ENCODE measurements around the gene MYH11.

Gene MYH11

DNA sequence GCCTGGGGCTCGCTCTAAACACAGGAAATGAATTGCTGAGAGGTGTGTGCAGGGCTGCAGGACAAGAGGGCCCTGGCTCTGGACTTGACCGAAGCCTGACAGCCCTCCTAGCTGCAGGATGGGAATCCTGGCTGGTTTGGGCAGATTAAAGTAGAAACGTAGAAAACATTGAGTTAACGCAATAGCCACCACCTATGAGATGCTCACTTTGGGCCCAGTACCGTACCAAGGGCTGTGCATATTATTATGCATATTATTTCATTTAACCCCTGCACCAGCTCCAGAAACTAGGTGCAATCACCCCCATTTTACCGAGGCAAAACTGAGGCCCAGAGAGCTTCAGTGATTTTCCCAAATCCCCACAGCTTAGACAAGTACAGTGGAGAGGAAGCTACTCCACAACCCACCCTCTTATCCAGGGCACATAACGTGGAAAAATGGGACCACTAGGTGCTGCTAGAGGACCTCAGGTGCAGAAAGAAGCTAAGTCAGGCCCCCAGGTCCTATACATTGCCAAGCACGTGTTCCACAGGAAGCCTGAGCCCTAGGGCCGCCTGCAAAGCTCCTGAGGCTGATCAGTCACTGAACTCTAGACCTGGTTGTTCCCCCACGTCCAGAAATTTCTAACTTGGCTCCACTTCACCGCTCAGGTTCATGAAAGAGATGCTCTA is 79.2 kb downstream of the MYH11 start:
- DNase-seq (ENCODE audit: low read depth in 2 of 2): no peak

DNA sequence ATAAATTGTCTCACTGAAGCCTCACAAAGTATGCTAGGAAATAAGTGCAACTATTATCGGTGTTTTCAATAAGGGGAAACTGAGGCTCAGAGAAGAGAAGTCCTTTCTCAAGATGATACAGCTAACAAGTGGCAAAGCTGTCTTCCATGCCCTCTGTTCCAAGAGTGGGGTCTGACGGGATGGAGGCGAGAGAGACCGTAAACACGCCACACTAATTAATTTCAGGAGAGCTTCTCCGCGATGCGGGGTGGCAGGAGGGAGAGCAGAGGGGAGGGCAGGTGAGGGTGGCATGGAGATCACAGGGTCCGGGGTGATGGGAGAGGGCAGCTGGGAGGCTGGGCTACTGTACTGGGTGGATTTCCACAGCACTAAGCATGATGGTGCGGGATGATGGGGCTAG is 80.3 kb downstream of the MYH11 start:
- DNase-seq (ENCODE audit: low read depth in 2 of 2): no peak

DNA sequence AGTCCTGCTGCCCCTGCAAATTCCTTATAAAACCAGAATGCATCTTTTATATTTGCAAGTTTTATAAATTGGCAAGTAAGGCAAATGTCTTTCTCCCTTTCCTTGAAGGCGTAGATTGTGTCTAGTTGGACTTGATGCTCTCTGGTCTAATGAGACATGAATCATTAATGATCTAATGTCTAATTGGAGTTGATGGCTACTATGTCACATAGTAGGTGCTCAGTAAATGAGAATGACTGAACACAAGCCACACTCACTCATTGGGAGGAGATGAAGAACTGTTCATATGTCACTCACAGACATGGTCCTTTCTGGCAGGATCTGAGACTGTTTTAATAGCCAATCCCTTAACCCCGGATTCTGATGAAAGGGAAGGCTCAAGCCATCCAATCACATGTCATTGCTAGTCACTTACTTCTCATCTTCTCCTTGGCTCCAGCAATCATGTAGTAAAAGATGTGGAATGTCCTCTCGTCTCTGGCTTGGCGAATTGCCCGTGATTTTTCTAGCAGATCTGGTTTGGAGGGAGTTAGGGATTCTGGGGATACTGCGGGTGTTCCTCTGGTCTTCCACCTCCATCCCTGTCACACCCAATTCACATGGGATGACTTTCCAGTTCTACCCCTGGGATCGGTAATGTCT is 81.0 kb downstream of the MYH11 start:
- DNase-seq (ENCODE audit: low read depth in 2 of 2): no peak

DNA sequence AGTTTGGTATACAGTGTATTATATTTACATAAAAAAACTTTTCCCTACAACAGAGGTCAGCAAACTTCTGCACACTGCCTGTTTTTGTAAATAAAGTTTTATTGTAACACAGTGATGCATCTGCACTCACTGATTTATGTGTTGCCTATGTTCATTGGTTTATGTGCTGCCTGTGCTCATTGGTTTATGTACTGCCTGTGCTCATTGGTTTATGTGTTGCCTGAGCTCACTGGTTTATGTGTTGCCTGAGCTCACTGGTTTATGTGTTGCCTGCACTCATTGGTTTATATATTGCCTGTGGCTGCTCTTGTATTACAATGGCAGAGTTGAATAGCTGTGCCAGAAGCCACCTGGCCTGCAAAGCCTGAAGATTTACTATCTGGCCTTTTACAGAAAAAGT is 81.6 kb downstream of the MYH11 start:
- no peak for DNase-seq (ENCODE audit: low read depth in 2 of 2)

DNA sequence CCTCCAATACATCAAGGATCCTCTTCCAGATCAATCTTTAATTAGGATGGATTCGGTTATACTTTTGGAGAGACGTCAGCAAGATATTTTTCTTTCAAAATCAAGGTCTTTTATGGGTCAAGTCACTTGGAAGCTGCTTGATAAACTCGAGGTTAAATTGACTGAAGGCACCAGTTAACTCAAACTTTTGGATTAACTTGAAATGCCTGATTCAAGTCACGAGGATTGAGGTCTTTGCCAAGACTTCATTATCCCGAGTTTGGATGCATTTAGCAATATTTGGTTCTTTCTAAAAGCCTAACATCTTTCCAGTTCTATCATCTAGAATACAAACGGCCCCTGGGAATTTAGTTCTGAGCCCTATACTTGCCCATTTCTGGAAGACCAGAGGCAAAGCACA is 82.9 kb downstream of the MYH11 start:
- DNase-seq (ENCODE audit: low read depth in 2 of 2): no peak

DNA sequence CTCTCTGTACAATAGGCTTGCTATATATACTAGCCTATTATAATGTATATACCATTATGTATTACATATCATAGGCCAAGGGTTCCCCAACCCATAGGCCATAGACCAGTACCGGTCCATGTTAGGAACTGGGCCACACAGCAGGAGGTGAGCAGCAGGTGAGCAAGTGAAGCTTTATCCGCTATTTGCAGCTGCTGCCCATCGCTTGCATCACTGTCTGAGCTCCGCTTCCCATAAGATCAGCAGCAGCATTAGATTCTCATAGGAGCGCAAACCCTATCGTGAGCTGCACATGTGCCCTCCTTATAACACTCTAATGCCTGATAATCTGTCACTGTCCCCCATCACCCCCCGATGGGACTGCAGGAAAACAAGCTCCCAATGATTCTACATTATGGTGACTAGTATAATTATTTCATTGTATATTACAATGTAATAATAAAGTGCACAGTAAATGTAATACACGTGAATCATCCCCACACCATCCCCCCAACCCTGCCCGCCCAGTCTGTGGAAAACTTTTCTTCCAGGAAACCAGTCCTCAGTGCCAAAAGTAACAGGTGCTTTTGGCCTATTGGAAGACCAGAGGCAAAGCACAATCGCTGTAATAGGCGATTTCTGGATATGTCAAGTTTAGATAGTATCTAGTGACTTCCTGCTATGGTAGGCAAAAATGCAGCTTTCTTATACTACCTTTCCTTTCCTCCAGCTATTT is 84.1 kb downstream of the MYH11 start:
- no peak for DNase-seq (ENCODE audit: low read depth in 2 of 2)

DNA sequence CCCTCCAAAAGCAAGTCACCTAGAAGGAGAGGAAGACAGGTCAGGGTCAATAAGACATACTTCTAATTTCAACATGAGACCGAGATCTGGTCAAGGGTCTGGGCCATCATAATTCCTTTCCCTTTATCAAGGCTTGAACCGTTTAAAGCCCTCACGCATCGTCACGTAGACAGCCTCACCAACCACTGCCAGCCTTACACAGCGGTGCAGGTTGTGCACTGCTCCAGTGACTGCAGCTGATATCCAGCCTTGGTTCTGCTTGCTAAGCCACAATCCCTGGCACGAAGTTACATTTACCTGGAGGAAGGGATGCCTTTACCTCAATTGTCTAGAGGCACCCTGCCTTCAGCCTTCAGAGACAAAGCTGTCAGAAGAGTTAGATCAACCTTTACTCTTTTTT is 85.1 kb downstream of the MYH11 start:
- DNase-seq (ENCODE audit: low read depth in 2 of 2): no peak

DNA sequence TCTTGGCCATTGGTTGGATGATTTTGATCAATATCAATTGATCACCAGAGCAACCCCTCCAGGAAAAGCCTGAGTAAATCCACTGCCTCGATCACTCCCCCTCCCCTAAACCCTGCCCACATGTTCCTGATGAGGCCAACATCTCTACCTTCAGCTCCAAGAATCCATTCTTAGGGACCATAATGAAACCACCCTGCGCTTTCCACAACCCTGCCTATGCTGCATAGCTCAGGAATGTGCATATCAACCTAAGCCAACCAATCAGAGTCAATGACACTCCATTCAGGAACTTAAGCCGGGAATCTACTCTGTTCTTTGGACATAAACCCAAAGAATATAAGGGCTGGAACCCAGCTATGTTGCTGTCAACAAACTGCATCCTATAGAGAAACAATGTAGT is 86.3 kb downstream of the MYH11 start:
- peak in 1 of 2 experiments; percentile 2 for DNase-seq (ENCODE audit: low read depth in 2 of 2)

DNA sequence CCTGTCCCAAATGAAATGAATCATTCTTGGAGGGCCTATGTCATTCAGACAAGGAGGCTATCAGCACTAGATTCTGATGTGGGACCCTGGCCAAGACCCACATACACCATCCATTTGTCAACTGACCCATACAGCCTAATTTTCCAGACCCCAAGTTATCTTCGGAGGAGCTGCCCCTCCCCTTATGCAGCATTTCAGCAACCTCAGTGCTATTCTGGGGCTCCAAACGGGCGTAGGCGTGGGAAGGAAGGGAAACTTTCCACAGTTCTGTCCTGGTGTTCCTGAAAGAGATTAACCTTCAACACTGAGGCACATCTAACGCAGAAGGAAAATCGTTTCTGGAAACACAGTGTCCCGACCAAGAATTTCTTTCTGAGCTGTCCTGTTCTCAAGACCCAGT is 86.7 kb downstream of the MYH11 start:
- no peak for DNase-seq (ENCODE audit: low read depth in 2 of 2)

DNA sequence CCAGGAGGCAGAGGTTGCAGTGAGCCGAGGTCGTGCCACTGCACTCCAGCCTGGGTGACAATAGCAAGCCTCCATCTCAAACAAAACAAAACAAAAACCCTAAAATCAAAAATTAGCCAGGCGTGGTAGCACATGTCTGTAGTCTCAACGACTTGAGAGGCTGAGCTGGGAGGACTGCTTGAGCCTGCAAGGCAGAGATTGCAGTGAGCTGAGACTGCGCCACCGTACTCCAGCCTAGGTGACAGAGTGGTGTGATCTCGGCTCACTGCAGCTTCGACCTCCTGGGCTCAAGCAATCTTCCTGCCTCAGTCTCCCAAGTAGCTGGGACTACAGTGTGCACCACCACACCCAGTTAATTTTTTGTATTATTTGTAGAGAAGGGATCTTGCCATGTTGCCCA is 87.6 kb downstream of the MYH11 start:
- DNase-seq (ENCODE audit: low read depth in 2 of 2): no peak

DNA sequence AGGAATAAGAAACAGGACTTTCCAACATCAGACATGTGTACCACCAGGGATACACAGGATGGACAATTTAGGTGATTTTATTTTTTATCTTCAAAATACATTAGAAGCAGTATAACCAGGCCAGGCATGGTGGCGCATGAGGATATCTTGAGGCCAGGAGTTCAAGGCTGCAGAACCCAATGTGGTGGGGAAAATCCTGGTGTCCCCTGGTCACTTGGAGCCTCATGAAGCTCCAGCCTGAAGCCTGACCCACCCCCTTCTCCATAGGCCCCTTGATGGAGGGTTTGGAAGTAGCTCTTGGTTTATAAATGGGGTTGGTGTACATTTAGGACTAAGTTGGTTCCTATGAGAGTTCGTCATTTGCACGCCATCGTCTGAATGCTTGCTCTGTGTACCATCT is 88.6 kb downstream of the MYH11 start:
- no peak for DNase-seq (ENCODE audit: low read depth in 2 of 2)

DNA sequence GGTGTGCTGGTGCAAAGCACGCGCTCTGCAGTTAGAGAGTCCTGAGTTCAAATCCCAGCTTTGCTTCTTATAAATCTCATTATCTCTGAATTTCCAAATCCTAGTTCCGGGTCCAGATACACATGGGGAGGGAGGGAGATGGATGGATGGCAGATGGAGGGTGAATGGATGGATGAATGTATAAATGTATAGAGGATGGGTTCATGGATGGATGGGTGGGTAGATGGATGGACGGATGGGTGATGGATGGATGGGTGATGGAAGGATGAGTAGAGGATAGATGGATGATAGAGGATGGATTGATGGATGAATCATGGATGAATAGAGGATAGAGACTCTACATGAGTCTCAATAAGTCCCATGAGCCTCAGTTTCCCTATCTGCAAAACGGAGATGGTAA is 89.9 kb downstream of the MYH11 start:
- no peak for DNase-seq (ENCODE audit: low read depth in 2 of 2)

DNA sequence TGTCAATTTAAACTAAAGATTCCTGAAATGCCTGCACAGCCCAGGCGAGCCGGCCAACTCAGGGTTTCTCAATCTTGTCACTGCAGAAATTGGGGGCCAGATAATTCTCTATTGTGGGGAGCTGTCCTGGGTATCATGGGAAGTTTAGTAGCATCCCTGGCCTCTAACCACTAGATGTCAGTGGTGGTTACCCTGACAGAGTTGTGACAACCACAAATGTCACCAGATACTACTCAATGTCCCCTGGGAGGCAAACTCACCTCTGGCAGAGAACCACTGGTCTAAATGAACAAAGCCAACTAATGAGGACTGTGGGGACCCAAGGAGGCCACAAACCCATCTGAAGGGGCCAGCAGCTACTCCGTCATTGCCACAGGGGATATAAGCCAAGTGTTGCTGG is 90.9 kb downstream of the MYH11 start:
- no peak for DNase-seq (ENCODE audit: low read depth in 2 of 2)

DNA sequence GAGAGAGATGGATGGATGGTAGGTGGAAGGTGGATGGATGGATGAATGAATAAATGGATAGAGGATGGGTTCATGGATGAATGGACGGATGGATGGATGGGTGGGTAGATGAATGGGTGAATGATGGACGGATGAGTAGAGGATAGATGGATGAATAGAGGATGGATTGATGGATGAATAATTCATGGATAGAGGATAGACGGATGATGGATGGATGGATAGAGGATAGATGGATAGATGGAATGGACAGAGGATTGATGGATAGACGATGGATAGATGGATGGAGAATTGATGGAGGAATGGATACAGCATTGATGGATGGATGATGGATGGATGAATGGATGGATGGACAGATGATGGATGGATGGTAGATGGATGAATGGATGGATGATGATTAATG is 91.7 kb downstream of the MYH11 start:
- DNase-seq (ENCODE audit: low read depth in 2 of 2): no peak

DNA sequence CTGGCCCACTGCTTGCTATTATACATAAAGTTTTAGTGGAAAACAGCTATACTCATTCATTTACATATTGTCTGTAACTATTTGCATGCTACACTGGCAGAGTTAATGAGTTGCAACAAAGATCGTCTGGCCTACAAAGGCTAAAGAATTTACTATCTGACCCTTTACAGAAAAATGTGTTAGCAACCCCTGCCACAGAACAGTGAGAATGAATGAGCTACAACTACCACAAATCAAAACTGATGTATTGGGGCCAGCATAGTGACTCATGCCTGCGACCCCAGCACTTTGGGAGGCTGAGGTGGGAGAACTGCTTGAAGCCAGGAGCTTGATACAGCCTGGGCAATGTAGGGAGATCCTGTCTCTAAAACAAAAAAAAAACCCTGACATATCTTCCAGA is 92.7 kb downstream of the MYH11 start:
- DNase-seq (ENCODE audit: low read depth in 2 of 2): no peak

DNA sequence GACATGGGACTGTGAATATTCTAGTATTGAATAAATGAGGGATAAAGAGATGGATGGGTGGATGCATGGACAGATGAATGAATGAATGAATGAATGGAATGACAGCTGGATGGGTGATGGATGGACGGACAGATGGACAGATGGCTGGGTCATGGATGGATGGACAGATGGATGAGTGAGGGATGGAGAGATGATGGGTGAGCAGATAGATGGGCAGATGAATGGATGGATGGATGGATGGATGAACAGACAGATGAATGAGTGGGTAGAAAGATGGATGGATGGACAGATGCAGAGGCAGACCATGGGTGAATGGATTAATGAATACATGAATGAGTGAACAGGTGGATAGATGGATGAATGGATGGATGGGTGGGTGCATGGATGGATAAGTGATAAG is 96.7 kb downstream of the MYH11 start:
- no peak for DNase-seq (ENCODE audit: low read depth in 2 of 2)

DNA sequence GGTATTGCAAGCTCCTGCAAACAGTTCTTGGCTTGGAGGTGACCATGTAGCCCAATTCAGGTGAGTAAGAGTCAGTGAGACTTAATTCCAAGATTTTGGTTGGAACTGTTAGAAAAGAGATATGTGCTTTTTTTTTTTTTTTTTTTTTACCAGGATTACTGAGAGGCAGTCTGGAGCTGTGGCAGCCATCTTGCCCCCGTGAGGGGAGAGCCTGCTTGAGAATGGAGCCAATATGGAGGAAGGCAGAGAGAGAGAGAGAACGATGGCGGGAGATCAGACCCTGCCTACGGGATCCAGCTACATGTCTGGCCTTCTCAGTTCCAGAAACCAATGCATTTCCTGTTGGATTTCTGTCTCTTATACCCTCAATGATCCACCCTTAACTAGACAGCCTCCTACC is 97.8 kb downstream of the MYH11 start:
- no peak for DNase-seq (ENCODE audit: low read depth in 2 of 2)

DNA sequence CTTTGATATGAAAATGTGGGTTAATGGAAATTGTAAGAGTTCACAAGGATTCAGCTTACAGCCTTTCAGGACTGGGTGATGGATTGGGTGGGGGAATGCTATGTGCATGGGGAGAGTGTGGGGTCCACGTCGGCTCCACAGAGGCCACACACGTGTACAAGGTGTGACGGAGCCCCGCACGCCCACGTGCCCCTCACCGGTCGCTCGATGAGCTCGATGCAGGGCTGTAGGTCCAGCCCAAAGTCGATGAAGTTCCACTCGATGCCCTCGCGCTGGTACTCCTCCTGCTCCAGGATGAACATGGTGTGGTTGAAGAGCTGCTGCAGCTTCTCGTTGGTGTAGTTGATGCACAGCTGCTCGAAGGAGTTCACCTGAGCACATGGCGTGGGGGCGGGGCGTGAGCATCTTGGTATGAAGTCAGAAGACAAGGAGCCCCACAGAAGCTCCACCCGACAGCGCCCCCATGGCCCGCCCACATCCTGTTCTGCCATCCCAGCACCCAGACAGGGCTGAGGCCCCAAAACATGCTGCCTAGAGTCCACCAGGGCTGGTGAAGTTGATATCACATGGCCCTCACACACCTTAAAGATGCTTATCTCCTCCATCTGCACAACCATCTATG is 99.1 kb downstream of the MYH11 start:
- DNase-seq (ENCODE audit: low read depth in 2 of 2): no peak

DNA sequence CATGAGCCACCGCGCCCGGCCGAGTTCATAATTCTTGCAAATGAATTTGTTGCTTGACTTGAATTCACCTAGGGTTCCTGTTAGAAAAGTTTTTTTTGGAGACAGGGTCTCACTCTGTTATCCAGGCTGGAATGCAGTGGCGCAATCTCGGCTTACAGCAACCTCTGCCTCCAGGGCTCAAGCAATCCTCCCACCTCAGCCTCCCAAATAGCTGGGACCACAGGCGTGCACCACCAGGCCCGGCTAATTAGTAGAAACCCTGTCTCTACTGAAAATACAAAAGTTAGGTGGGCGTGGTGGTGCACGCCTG is 99.8 kb downstream of the MYH11 start:
- DNase-seq (ENCODE audit: low read depth in 2 of 2): no peak

DNA sequence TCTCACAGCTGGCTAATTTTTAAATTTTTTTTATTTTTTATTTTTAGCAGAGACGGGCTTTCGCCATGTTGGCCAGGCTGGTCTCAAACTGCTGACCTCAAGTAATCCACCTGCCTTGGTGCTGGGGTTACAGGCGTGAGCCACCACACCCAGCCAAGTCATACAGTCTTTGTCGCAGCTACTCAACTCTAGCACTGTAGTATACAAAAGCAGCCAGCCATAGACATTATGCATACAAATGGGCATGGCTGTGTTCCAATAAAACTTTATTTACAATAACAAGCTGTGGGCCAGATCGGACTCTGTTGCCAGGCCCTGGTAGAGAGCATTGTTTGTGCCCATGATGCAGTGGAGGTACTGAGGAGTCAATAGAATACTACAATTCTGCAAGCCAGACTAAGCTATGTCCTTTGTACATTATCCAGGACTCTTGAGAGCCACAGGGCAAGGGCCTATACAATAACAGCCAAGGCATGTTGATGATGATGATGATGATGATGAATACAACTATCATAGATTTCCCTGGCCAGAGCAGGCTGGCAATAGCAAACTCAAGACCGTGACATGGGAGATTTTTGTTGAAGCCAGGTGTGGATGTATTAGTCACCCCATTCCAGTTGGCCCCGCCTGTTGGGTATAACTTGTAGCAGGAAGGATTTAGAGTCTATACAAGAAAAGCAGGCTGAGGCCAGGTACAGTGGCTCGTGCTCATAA is 101.8 kb downstream of the MYH11 start:
- DNase-seq (ENCODE audit: low read depth in 2 of 2): no peak

DNA sequence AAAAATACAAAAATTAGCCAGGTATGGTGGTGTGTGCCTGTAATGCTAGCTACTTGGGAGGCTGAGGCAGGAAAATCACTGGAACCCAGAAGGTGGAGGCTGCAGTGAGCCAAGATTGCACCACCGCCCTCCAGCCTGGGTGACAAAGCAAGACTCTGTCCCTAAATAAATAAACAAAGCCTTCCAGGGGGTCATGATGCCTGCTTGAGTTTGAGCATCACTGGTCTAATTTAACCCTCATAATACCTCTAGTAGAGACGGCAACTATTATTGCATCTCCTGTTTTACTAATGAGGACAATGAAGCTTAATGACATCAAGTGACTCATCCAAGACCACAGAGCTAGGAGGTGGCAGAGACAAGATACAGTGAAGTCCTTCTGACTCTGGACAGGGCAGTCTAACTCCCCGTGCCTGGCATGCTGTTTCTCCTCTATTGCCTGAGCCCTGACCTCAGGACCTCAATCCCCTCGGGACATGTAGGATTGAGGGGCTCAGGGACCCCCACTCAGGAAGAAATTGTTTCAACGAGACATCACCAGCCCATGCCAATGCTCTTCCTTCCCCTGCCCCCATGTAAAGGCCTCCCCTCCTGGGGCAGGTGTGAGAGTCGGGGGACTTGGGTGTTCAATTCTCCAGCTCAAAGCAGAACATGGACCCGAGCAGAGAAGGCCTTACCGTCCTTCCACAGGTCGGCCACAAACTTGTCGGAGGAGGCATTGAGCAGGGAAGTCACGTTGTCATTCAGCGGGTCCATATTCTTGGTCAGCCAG is 103.9 kb downstream of the MYH11 start:
- no peak for DNase-seq (ENCODE audit: low read depth in 2 of 2)

DNA sequence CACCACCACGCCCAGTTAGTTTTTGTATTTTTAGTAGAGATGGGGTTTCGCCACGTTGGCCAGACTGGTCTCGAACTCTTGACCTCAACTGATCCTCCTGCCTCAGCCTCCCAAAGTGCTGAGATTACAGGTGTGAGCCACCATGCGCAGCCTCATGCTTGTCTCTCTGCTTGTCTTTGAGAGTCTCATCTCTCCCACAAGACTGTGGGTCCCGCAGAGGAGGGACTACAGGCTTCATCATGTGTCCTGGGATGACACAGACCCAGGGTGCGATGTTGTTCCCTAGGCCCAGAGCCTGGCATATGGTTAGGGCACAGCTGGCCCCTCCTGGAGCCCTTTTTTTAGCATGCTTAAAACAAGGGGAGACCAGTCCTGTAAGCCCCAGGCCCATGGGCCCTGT is 104.9 kb downstream of the MYH11 start:
- no peak for DNase-seq (ENCODE audit: low read depth in 2 of 2)

All from fibroblast of skin of left biceps (primary cell).